SHP77 treated with DMSO at 0.1 percent for 48 hours (cell line): ENCODE data around the gene TMPRSS3.

Source experiments
- DNase-seq: peaks from one replicate; lab custom pipeline; 2025; lab: John Stamatoyannopoulos, UW

Gene TMPRSS3

DNA sequence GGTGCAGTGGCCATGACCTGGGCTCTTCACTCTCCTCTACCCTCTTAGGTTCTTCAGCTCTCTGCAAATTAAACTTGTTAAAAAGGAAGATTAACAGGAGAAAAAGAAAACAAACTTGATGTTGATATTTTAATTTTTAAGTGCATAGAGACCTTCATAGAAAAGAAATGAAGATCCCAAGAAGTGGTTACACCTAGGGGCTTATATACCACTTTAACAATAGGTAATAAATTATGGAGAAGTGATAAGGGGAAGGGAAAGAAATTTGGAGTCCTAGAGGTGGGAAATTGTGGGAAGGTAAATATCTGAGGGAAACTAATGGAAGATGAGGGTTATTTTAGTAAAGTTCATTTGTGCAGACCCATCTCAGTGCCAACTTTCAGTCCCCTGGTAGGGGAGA is 64.2 kb downstream of the TMPRSS3 start:
- no peak for DNase-seq

DNA sequence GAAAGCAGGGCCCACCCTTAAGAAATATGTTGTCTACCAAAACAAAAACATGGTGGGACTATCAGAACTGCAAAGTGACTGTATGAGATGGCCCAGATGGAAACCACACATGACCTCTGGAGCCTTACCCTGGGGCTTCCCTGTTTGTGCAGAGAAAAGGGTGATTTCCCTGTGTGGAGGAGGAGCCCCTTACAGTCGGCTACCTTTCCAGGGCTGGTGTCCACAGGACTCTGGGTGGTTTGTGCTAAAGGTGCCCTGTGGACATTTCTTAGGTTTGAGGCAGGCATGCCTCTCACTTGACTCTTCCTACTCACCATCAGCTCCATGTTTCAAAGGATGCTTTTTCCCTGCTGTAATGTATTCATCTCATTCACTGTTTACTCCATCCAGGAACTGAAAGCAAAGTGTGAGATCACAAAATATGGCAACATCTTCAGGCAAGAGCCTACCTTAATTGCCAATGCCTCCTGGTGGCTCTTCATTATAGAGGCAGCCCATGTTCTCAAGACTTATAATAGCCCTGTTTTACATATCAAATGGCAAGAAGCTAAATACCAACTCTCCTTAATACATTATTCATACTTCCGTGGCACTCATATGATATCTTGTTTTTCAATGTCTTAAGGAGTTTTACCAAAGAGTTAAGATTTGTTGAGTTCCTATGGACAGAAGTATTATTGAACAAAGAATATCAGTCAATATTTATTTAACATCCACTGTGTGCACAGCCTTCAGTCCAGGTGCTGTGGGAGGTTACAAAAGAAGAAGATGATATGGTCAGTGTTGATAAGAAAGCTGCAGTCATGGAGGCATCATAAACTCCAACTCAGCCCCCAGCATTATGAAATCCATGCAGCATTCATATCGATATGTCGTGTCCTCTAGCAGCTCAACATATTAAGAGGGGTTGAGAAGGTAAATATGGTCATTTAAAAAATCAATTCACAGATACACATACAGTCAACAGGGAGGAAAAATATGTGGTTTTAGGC is 65.2 kb downstream of the TMPRSS3 start:
- no peak for DNase-seq

DNA sequence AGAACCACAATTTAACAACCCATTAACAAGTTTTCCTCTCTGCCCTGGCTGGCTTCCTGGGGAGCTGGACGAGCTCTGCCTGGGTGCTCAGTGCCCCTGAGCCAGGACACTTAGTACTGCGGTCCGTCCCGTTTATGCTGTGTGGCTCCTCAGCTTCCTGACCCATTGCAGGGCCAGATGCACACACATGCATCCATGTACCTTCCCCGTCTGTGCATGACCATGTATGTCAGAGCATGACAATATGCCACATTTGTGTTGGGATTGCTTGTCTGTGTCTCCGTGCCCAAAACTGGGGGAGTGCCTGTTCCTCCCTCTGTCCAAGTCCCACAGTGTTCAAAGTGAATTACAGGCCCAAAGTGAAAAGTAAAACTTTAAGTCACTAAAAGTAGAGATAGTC is 71.0 kb downstream of the TMPRSS3 start:
- DNase-seq: no peak
